ENCODE data around the gene CD74. TPM values are rescaled to one million over a fixed set of nuclear protein-coding genes. Genes with fewer than 3 reads are reported as not detected.

The CD74 gene
- total RNA-seq, 1 experiment from 2014 or later, result 118 TPM

DNA sequence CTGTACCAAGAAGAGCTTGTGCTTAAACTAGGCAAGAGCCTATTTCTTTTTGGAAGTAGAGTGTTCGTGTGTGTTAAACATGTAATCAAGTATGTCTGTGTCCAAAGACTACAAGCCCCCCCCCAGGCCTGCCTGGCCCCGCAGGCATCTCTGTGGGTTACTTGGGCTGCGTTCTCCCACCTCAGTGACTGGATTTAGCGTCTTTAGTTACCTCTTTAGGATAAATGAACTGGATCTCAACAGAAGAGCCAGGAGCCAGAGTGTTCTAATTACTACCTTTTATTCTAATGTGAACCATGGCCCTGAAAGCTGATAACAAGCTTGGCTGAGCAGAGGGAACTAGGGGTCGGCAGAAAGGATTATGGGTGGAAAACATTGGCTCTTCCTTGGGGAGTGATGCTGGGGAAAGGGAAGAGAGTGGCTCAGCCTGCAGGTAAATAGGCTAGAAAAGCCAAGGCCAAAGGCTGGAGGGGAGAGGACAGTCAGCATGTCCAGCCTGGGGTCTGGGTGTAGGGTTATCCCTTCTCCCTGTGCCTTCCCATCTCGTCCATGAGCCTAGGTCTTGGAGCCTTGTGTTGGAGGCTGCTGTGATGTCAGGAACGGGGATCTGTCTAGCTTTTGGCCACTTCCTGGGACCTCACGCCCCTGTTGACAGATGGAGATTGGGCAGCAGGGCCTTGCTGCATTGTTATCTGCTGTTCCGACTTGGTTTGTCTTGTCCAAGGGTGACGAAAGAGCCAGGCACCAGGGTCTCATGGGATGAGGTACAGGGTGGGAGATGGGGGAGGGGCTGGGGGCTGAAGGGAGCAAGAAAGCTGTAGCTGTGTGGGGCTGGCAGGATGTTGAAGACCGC, 11.1 kb downstream of the CD74 start:
- no peak for DNase-seq (ENCODE audit: low spot score)
- in situ Hi-C loops (cut with HindIII; ENCODE audit: low sequenced_read_pairs), result loop anchor here (5.0 kb wide), 1 partner anchor 39 kb away; no protein-coding TSS in a partner anchor

DNA sequence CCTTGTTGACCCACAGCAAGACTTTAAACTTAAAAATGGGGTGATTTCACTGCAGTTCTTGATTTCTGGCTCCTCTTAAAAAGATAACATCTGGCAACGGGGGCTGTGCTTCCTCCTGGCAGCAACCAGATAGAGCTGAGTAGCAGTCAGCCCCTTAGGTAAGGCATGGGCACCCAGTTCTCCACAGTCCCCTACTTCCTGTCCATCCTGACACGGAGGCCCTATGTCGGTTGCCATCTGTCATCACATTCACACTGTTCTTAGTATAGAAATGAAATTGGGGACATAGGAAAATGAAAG, 11.7 kb downstream of the CD74 start:
- in situ Hi-C loops (cut with HindIII; ENCODE audit: low sequenced_read_pairs), result loop anchor here (5.0 kb wide), 1 partner anchor 39 kb away; no protein-coding TSS in a partner anchor
- peak; percentile 32 for DNase-seq (ENCODE audit: low spot score)

DNA sequence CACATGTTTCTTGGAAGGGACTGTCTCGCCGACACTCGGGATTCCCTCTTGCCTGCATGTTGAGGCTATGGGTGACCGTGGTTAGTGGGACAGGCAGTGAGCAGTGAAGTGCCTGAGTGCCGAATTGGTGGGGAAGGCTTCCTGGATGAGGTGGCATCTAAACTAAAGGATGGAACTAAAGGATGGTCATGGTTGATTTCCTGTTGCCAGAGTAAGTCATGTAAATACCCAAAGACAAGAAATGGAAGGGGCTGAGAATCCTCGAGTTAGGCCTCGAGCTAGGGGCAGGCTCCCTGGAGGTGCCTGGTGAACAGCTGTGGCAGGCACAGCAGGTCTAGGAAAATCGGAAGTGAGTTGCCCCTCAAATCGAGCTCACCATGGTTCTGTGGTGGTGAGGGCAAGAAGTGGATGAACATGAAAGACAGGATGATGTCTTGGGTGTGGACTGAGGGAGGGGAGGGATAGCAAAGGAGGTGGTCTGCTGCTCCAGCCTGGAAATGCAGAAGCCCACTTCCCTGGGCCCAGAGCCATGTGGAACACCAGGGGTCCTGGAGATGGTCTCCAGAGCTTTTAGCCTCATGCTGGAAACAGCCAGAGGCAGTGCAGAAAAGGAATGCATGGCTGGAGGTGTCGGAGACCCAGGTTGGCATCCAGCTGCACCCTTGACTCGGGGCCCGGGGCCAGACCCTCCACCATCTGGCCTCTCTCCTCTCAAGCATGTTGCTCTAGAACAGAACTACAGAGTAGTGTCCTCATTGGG, 12.2 kb downstream of the CD74 start:
- DNase-seq (ENCODE audit: low spot score), result no peak
- in situ Hi-C loops (cut with HindIII; ENCODE audit: low sequenced_read_pairs), result loop anchor here (5.0 kb wide), 1 partner anchor 38 kb away; no protein-coding TSS in a partner anchor

DNA sequence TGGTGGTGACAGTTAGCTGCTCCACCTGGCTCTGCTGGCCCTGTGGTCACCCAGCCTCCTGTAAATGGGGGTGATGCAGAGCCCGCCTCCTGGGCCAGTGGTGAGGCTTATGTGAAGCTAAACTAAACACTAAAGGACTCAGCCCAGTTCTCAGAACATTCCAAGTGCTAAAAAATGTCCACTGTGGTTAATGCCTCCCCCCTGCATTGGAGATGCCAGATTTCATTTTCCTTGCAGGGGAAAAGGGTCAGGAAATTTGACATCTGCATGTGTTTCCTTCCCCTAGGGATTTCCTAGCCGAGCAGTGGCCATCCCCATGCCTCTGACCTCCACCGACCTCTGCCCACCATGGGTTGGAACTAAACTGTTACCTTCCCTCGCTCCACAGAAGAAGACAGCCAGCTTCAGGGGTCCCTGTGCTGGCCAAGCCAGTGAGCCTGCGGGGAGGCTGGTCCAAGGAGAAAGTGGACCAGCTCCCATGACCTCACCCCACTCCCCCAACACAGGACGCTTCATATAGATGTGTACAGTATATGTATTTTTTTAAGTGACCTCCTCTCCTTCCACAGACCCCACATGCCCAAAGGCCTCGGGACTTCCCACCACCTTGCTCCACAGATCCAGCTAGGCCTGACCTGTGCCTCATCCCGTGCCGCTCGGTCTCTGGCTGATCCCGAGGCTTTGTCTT, 13.0 kb downstream of the CD74 start:
- in situ Hi-C loops (cut with HindIII; ENCODE audit: low sequenced_read_pairs), result loop anchor here (5.0 kb wide), 1 partner anchor 37 kb away; no protein-coding TSS in a partner anchor
- DNase-seq (ENCODE audit: low spot score), result no peak

DNA sequence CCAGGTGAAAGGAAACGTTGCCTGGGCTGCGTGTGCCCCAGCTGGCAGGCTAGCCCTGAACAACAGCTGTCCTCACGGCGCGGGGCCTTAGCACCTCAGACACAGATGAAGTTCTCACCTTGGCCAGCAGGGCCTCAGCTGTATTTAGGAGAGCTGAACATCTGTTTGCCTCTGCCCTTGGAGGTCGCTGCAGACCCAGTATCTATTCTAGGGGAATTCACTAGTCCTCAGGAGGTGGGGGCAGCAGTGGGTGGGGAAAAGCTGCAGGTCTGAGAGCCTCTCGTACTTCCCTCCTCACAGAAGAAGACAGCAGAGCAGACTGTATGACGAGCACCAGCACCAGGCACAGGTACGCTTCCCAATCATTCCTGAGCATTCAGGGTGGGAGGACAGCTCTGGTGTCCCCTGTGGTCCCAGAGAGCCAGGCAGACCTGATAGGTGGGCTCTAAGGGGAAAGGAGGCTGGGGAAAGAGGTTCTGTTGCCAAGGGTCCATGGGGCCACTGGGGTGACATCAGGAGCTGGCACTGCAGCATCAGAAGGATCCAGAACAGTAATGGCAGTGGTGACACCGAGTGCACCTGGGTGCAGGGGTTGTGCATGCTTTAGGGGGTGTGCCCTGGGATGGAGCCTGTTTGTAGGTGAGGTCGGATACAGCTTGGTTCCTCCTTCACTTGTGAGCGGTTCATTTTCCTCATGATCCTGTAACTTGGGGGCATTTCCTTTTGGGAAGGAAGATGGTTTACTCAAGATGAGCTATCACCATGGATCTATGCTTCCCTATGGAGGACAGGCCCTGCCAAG, 13.8 kb downstream of the CD74 start:
- in situ Hi-C loops (cut with HindIII; ENCODE audit: low sequenced_read_pairs), result no loop called here
- no peak for DNase-seq (ENCODE audit: low spot score)

DNA sequence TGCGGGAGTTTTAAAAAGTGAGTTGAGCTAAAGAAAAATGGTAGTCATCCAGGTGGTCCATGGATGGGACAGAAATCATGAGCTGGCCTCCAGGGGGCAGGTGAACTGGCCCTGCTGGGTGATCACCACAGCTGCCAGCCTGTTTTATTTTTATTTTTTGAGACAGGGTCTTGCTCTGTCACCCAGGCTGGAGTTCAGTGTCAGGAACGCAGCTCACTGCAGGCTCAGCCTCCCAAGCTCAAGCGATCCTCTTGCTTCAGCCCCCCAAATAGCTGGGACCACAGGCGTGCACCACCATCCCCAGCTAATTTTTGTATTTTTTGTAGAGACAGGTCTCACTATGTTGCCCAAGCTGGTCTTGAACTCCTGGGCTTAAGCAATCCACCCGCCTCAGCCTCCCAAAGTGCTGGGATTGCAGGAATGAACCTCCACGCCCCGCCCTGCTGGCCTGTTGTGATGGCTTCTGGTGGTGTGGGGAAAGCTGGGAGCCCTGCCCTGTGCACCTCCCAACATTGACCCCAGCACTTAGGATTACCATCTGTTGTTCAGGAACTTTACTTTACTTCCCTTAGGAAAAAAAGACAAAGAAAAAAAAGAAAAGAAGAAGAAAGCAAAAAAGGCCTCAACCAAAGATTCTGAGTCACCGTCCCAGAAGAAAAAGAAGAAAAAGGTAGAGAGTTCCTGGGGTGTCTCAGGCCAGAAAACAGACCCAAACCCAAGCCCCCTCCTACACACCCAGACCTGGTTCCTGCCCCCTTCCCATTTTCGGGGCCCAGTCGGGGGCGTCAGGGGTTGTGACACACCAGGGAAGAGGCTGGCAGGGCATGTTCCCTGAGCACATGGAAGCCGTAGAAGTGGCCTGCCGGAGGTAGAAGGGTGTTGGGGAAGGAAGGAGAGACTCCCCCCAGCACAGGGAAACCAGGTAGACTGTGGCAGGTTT, 14.7 kb downstream of the CD74 start:
- no peak for DNase-seq (ENCODE audit: low spot score)
- in situ Hi-C loops (cut with HindIII; ENCODE audit: low sequenced_read_pairs), result no loop called here

DNA sequence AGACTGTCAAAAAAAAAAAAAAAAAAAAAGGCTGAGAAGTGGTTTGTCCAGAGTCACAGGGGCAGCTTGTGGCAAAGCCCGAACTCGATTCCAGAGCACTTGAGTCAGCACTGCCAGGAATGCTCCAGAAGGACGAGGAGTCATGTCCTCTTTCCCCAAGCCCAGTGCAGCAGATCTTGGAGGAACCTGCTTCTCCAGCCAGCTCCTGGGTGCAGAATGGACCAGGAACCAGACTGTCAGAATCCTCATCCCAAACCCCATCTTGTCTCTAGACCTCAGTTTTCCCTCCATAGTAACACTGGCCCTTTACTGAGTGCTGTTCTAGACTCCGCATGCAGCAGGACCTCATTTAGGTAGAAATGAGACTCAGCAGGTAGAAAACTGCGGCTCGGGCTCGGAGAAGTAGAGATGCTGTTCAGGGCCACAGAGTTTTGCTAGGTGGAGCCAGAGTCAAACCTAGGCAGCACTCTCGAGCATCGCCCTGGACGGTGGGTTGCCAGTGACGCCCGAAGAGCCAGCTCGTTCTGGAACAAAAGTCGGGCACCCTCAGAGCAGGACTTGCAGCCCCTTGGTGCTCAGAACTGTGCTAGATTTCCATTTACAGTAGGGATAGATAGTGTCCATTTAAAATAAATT, 15.4 kb downstream of the CD74 start:
- DNase-seq (ENCODE audit: low spot score), result no peak
- in situ Hi-C loops (cut with HindIII; ENCODE audit: low sequenced_read_pairs), result no loop called here

DNA sequence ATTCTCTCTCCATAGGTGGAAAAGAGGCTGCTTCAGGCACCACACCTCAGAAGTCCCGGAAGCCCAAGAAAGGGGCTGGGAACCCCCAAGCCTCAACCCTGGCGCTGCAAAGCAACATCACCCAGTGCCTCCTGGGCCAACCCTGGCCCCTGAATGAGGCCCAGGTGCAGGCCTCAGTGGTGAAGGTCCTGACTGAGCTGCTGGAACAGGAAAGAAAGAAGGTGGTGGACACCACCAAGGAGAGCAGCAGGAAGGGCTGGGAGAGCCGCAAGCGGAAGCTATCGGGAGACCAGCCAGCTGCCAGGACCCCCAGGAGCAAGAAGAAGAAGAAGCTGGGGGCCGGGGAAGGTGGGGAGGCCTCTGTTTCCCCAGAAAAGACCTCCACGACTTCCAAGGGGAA, 16.4 kb downstream of the CD74 start:
- in situ Hi-C loops (cut with HindIII; ENCODE audit: low sequenced_read_pairs), result no loop called here
- DNase-seq (ENCODE audit: low spot score), result no peak

DNA sequence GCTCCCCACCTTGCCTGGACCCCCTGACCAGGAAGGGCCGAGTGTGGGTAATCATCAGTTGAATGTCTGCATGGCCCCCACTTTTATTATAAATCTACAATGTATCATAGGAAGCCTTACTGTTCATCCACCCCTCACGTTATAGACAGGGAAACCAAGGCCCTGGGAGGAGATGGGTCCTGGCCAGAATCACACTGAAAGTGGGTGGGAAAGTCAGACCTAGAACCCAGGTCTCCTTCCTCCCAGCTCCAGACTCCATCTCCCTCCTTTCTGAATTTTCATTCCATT, 17.1 kb downstream of the CD74 start:
- DNase-seq (ENCODE audit: low spot score), result no peak
- in situ Hi-C loops (cut with HindIII; ENCODE audit: low sequenced_read_pairs), result no loop called here

DNA sequence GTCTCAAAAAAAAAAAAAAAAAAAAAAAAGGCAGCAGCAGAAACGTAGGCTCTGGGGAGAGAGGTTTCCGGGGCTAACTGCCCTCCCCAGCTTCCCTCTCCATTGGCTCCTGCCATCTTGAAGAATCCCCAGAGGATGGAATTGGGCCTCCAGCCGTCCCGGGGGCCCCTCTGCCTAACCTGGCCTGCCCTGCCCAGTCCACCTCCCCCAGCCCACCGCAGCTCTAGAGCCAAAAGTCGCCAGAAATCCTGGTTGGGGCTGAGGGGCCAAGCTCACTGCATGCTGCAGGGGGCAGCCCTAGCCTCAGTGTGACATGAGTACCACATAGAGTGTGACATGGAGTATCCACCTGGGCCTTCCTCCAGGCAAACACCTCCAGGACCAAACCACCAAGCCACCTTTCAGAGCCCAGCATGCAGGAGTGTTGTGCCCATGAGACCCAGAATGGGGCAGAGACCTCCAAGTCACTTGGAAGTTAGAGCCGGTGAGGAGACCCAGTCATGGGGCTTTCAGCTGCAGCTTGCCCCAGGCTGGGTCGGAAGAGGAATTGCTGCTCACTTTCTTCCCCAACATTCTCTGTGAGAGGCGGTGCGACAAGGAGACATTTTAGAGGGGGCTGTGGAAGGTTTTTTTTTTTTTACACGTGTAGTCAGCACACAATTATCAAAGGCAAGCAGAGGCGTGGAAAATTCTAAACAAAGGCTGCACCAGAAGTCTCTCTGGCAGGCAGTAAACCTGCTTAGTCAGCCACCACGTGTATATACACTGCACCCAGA, 17.6 kb downstream of the CD74 start:
- in situ Hi-C loops (cut with HindIII; ENCODE audit: low sequenced_read_pairs), result no loop called here
- DNase-seq (ENCODE audit: low spot score), result no peak

DNA sequence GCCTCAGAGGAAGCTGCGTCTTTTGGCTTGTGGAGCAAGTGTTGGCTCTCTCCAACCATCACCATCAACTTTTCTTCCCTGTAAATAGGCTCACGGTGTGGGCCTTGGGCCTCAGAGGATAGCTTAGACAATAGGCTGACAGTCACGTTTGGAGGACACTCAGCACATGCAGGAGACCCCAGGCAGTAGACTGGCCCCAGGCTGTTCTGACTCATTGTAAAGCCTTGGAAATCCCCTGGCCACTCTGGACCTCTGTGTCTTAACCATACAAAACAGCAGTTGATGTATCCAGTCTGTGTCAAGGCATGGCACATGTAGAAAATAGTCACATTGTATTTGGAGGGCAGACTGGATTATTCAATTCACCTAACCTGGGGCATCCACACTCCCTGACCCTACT, 18.6 kb downstream of the CD74 start:
- in situ Hi-C loops (cut with HindIII; ENCODE audit: low sequenced_read_pairs), result no loop called here
- DNase-seq (ENCODE audit: low spot score), result no peak

DNA sequence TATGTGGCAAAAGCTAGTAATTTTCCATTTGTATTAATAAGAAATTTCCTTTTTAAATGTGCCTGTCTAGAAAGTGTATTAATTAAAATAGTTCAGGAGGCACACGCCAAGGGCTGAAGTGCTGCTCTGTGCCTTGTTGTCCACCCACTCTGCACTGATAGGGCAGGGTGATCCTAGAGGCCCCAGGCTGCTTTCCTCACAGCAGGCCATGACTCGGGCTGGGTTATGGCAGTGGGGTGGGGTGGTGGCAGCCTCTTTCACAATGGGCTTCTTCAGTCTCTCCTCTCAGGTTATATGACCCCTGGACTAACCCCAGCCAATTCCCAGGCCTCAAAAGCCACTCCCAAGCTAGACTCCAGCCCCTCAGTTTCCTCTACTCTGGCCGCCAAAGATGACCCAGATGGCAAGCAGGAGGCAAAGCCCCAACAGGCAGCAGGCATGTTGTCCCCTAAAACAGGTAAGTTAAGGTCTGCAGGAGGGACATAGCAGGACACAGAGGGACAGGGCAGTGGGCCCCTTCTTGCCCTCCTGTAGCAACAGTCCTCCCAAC, 19.5 kb downstream of the CD74 start:
- no peak for DNase-seq (ENCODE audit: low spot score)
- in situ Hi-C loops (cut with HindIII; ENCODE audit: low sequenced_read_pairs), result no loop called here

DNA sequence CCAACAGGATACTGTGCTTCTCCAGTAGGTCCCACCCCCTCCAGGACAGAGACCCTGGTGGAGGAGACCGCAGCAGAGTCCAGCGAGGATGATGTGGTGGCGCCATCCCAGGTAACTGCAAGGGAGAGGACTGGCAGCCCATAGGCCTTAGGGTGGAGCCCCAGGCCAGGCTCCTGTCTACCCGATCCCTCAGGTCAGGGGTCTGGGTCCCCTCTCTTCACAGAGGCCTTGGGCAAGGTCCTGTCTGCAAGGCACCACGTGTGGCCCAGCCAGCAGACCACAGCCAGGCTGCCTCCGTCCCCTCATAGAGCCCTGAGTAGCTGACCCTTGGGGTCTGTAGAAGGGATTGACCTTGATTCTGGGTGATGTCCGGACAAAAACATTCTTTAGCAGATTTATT, 20.0 kb downstream of the CD74 start:
- no peak for DNase-seq (ENCODE audit: low spot score)
- in situ Hi-C loops (cut with HindIII; ENCODE audit: low sequenced_read_pairs), result no loop called here

DNA sequence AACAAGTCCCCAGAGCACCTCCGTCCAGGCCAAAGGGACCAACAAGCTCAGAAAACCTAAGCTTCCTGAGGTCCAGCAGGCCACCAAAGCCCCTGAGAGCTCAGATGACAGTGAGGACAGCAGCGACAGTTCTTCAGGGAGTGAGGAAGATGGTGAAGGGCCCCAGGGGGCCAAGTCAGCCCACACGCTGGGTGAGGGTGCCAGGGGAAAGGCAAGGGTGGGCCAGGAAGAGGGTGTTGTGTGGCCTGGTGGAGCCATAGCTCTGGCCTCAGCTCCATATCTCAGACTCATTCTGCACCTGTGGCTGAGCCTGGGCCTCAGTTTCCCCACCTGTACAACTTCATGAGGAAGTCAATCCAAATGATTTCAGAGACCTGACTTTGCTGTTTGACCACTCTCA, 20.7 kb downstream of the CD74 start:
- in situ Hi-C loops (cut with HindIII; ENCODE audit: low sequenced_read_pairs), result no loop called here
- DNase-seq (ENCODE audit: low spot score), result no peak

DNA sequence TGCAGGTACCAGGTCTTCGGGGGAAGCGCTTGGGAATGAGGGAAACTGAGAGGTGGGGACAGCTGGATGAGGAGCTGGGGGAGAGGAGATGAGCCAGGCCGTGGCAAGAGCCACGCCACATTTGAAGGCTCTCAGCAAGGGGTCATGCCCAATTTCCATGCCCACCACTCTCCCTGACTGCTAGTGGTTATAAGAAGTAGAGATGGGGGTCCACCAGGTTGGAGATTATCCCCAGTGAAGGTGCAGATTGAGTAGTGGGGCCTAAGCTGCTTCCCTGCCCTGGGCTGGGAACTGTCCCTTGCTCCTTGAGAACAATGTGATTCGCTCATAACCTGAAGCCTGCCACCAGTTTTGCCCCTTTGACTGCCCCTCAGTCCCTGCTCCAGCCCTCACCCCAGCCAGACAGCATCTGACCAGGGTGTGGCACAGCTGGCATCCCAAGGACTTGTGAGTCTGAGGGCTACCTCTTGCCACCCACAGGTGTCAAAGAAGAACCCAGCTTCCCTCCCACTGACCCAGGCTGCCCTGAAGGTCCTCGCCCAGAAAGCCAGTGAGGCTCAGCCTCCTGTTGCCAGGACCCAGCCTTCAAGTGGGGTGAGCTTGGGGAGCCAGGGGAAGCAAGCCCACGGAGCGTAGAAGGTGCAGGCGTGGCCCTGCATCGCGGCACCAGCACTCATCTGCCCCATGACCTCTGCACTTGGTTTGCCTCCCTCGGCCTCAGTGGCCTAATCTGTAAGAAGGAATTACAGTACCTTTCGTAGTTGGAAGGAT, 21.5 kb downstream of the CD74 start:
- in situ Hi-C loops (cut with HindIII; ENCODE audit: low sequenced_read_pairs), result no loop called here
- DNase-seq (ENCODE audit: low spot score), result no peak

DNA sequence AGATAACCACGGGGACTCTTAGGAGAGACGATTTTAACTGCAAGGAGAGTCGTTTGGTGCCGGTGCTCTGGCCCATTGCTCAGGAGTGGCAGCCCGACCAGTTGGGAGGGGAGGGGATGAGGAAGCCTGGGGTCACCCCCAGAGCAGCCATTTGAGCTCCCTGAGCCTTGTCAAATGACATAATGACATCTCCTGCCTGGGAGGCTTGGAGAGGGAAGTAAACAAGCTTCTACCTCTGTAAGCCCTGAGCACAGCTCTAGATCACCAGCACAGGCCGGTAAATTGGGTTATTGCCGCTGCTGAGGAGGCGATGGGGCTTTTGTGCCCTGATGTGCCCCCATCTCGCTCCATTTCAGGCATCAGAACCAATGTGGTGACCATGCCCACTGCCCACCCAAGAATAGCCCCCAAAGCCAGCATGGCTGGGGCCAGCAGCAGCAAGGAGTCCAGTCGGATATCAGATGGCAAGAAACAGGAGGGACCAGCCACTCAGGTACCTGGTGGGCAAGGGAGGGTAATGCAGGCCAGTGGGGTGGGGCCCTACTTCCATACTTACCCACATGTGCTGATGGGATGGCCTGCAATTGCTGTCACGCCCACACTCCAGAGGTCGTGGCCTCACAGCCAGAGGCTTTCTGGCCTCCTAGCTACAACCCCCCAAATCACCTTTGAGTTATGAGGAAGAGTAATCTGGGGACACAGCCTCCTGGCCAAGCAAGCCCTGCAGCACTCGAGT, 23.0 kb downstream of the CD74 start:
- in situ Hi-C loops (cut with HindIII; ENCODE audit: low sequenced_read_pairs), result no loop called here
- DNase-seq (ENCODE audit: low spot score), result no peak

Data from G401 (cell line).